ENCODE measurements around the gene FCMR.
A peak's percentile ranks its signal among the peaks of the same experiment; 100 is the strongest.

- TF ChIP-seq, protein P1, sequence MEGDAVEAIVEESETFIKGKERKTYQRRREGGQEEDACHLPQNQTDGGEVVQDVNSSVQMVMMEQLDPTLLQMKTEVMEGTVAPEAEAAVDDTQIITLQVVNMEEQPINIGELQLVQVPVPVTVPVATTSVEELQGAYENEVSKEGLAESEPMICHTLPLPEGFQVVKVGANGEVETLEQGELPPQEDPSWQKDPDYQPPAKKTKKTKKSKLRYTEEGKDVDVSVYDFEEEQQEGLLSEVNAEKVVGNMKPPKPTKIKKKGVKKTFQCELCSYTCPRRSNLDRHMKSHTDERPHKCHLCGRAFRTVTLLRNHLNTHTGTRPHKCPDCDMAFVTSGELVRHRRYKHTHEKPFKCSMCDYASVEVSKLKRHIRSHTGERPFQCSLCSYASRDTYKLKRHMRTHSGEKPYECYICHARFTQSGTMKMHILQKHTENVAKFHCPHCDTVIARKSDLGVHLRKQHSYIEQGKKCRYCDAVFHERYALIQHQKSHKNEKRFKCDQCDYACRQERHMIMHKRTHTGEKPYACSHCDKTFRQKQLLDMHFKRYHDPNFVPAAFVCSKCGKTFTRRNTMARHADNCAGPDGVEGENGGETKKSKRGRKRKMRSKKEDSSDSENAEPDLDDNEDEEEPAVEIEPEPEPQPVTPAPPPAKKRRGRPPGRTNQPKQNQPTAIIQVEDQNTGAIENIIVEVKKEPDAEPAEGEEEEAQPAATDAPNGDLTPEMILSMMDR (IDR thresholded peaks at IDR 0.05), result peak in 1 of 7 experiments; percentile 21
- TF ChIP-seq EP300 (IDR thresholded peaks at IDR 0.05), result no peak
These were observed 14.3 kb downstream of the FCMR start for GRCh38 chr1:206907304-206907991.

Measured in stomach (tissue), 4 donors.